SK-MEL-5 (cell line): ENCODE data around the gene ZFPM1. TPM values are rescaled to one million over a fixed set of nuclear protein-coding genes. Genes with fewer than 3 reads are reported as not detected.
"Not testable (repeated sequence)": the region's sequence is repeated elsewhere in the genome, so short reads cannot be mapped to it uniquely, and the experiment has no call there.

ENCODE experiments used
- DNase-seq: peaks from one replicate; pipeline ENCODE4 v3.0.0-alpha.2; 2016; ENCODE audit warnings: low read depth, low spot score
- in situ Hi-C: cut with HindIII; loops from 2 replicates; pipeline ENCODE4 v1.10.0; 2016; ENCODE audit warnings: low sequenced_read_pairs, high pct_unique_total_duplicates, low pct_unique_long_range_greater_than_20kb
- polyA plus RNA-seq, 2 experiments: library from polyadenylated mRNA; depleted of rRNA; stranded (reverse); fragments of >200 nt; gene quantifications; 2 replicates each; pipeline ENCODE4 v1.2.3, GENCODE V29; 2015
- total RNA-seq: library from RNA; depleted of rRNA; stranded (reverse); fragments of >200 nt; shearing (Covaris generic); gene quantifications from 2 replicates; pipeline ENCODE4 v1.2.3, GENCODE V29; 2014; rRNA removed

The ZFPM1 gene
- total RNA-seq, result 0.13 and 0.29 TPM in 2 replicates
- 2.4 and 2.8 TPM in 2 replicates for polyA plus RNA-seq (2015; cell fraction: cytosol; rRNA removed)
- 1.8 and 2.3 TPM in 2 replicates for polyA plus RNA-seq (2015; cell fraction: nucleus; rRNA removed)

- DNase-seq, result no peak
- in situ Hi-C loops, result no loop called here
These were observed at the start of gene ZFPM1 for GRCh38 chr16:88453217-88453531. Gene ZFPM1 (plus strand): TSS chr16:88453280. CDS start chr16:88453639, 359 bp downstream.

GRCh38 chr16:88403794-88404581, 49.1 kb upstream of the ZFPM1 start:
- no peak for DNase-seq
- in situ Hi-C loops, result no loop called here

GRCh38 chr16:88404769-88405168, 48.3 kb upstream of the ZFPM1 start:
- in situ Hi-C loops, result no loop called here
- no peak for DNase-seq

- DNase-seq, result no peak
- in situ Hi-C loops, result no loop called here
These were observed 47.6 kb upstream of the ZFPM1 start for GRCh38 chr16:88405216-88406060.

DNA sequence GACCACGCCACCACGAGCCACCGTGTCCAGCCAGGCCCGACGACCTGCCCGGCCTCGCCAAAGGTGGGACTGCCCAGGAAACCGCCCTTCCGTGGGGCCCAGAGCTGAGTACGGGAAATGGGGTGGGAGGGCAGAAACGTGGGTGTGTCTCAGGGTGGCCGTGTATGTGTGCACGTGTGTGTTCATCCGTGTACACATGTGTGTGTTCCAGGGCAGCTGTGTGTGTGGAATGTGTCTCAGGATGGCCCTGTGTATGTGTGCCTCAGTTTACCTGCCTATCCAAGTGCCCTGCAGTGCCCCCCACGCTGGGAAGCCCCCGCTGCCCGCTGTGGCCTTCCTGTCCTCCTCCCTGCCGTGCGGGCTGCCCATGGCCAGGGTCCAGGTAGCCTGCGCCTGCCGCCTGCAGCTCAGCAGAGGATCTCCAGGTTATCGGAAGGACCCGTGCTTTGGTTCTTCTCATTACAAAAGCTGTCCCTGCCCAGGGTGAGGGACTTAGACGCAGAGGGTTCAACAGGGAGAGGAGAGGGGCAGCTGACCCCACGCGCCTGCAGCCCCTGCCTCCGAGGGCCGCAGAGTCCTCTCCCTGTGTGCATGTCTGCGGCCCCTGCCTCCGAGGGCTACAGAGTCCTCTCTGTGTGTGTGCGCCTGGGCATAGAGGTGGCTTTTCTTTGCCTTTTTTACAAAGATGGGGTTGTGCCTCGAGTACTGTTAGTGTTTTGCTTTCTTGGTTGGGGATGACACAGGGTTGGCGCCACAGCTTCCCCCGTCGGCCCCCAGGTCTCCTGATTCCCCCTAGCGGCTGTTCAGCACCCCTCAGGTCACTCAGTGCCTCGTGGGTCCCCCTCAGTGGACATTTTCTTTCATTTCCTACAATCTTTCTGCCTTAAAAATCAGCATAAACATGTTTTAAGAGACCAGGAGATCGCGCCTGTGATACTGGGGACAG, 46.7 kb upstream of the ZFPM1 start:
- in situ Hi-C loops, result no loop called here
- DNase-seq, result no peak

DNA sequence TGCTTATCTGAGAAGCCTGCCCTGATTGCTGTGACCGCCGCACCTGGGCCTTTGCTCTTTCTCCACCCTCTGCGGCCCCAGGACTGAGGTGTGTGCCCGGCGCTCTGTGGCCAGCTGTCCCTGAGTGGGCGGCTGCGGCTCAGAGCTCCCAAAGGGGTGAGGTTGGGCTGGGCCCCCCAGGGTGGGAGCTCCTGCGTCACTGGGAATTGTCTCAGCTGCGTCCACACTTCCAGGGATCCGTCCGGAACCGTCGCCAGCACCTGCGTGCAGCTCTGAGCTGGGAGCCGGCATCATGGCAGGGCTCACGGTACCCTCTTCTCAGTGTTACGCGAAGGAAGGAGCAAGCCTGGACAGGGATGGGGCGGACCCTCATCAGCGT, 46.0 kb upstream of the ZFPM1 start:
- in situ Hi-C loops, result no loop called here
- DNase-seq, result no peak

GRCh38 chr16:88407807-88408206, 45.3 kb upstream of the ZFPM1 start:
- DNase-seq, result no peak
- in situ Hi-C loops, result no loop called here

GRCh38 chr16:88408561-88409142, 44.4 kb upstream of the ZFPM1 start:
- in situ Hi-C loops, result no loop called here
- no peak for DNase-seq

DNA sequence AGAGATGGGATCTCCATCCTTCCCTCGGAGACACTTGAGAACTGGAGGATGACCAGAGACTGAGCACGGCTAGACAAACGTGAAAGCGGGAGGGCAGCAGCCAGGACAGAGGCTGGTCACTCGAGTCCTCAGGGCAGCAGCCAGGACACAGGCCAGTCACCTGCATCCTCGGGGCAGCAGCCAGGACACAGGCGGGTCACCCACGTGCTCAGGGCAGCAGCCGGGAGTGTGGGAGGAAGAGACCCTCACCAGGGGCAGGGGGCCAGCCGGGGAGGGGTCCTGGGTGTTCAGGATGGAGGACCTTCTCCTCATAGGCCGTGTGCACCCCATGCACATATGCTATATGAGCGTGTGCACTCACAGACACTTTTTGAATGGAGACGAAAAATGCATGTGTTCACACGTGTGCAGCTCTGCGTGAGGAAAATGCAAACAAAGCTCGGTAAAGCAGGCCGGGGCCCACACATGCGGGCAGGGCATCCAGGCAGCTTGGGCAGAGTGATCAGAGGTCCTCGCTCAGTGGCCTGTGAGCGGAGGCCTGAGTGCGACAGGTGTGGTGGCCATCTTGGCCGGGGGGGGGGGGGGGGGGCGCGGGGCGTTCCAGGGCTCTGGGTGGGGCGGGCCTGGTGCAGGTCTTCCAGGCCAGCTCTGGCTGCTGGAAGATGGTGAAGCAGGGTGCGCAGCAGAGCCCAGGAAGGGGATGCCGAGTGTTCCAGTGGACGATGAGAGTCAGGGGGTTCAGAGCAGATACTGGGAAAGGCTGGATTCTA, 43.6 kb upstream of the ZFPM1 start:
- DNase-seq, result no peak
- in situ Hi-C loops, result no loop called here

- in situ Hi-C loops, DNase-seq: not testable (repeated sequence)
These were observed 42.6 kb upstream of the ZFPM1 start for GRCh38 chr16:88410297-88410968.

GRCh38 chr16:88411951-88412576, 41.0 kb upstream of the ZFPM1 start:
- DNase-seq, result no peak
- in situ Hi-C loops, result no loop called here

- in situ Hi-C loops, result no loop called here
- no peak for DNase-seq
These were observed 40.3 kb upstream of the ZFPM1 start for GRCh38 chr16:88412766-88413165.

GRCh38 chr16:88413231-88413630, 39.8 kb upstream of the ZFPM1 start:
- no peak for DNase-seq
- in situ Hi-C loops, result no loop called here

DNA sequence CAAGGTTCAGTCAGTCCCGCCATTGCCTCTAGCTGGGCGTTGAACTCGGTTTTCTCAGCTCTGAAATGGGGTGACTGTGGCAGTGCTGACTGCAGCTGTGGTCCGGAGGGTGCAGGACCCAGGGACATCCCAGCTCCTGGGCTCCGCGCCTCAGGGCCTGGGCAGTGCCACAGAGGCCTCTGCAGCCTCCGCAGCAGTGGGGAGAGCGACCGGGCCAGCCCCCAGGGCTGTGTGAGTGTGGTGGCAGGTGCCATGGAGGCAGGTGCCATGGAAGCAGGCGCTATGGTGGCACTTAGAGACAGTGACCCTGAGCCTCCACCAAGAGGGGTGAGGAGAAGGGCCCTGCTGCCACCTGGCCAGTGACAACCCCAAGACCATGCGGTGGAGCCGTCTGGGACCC, 39.4 kb upstream of the ZFPM1 start:
- in situ Hi-C loops, result no loop called here
- DNase-seq, result no peak

DNA sequence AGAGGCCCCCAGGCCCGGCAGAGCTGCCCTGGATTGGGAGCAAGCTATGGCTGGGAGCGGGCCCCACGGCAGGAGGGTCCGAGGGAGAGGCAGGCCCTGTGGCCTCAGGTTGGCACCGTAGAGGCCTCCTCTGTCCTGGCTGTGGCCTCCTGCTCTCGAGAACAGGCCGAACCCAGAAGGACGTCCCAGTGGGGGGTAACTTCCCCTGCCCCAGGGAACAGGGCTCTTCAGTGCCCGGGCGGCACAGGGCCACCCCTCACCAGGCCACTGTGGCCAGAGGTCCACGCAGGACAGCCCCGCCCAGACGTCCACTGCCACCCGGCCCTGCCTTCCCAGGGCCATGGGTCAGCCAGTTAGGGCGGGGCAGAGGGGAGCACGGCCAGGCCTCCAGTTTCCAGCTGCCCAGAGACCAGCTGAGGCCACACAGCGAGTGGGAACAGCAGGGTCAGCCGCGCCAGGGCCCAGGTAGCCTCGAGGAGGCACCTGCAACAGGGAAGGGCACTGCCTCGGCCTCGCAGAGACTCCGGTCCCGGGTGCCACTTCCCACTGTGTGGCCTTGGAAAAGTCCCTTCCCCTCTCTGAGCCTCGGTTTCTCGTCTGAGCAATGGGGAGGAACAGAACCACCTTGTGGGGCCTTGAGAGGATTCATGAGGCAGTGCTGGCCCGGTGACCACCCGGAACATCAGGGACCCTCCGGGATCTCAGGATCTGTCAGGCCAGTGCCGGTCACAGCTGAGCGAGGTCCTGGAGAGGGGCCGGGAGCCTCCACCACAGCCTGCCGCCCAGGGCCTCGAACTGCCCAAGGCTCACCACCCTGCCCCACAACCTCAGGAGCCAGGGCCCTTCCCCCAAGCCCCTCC, 38.3 kb upstream of the ZFPM1 start:
- in situ Hi-C loops, result no loop called here
- no peak for DNase-seq
